Heart right ventricle (tissue), 16 donors: Measurements from ENCODE around the gene ACTN1. TPM values are rescaled to one million over a fixed set of nuclear protein-coding genes. Genes with fewer than 3 reads are reported as not detected.
A peak's percentile ranks its signal among the peaks of the same experiment; 100 is the strongest.

ENCODE experiments used
- ATAC-seq, 8 donors: fragments of 200-7000 bp; cut with Tn5 transposase; one replicate each; pipeline ENCODE4 v1.9.1; 2020; ENCODE audit warnings: mild to moderate bottlenecking in 8 of 8, moderate library complexity in 8 of 8, moderate number of reproducible peaks in 1 of 8
- DNase-seq, 2 donors: peaks; one replicate each; pipeline ENCODE4 v3.0.0-alpha.2; 2020
- H3K27ac ChIP-seq, 10 donors: fragments of 200-600 bp; sonication (generic) in 2 of 10; one replicate each; pipeline versions ENCODE4 v1.5.0 to v1.8.0; 2020 to 2022; ENCODE audit warnings: mild to moderate bottlenecking in 3 of 10
- H3K27me3 ChIP-seq, 7 donors: fragments of 200-600 bp; one replicate each; pipeline ENCODE4 v1.8.0; 2021 to 2022; ENCODE audit warnings: mild to moderate bottlenecking in 2 of 7
- H3K36me3 ChIP-seq, 9 donors: fragments of 200-600 bp; sonication (generic) in 1 of 9; one replicate each; pipeline versions ENCODE4 v1.5.0 to v1.8.0; 2020 to 2022; ENCODE audit warnings: mild to moderate bottlenecking in 2 of 9
- H3K4me1 ChIP-seq, 9 donors: fragments of 200-600 bp; sonication (generic) in 1 of 9; one replicate each; pipeline versions ENCODE4 v1.5.0 to v1.8.0; 2020 to 2022; ENCODE audit warnings: mild to moderate bottlenecking in 4 of 9
- H3K4me3 ChIP-seq, 10 donors: fragments of 200-600 bp; sonication (generic) in 2 of 10; one replicate each; pipeline versions ENCODE4 v1.5.0 to v1.8.0; 2020 to 2022; ENCODE audit warnings: mild to moderate bottlenecking in 7 of 10, moderate library complexity in 2 of 10
- H3K9me3 ChIP-seq, 11 donors: fragments of 200-600 bp in 10 of 11; sonication (generic) in 2 of 11; one replicate each; pipeline versions ENCODE4 v1.5.0 to v1.8.0; 2013 to 2022; ENCODE audit warnings: mild to moderate bottlenecking in 2 of 11, control low read depth in 1 of 11, moderate library complexity in 1 of 11
- CTCF ChIP-seq, 9 donors: fragments of 200-600 bp; sonication (generic) in 2 of 9; IDR thresholded peaks; one replicate each; pipeline versions ENCODE4 v1.5.0 to v1.8.0; 2021 to 2022; ENCODE audit warnings: antibody characterized with exemption in 9 of 9, mild to moderate bottlenecking in 5 of 9, moderate library complexity in 1 of 9
- WGBS, 2 donors: extraction: QIAGEN DNeasy Blood & Tissue Kit; methylation state at CpG; one replicate each; pipeline ENCODE4 v1.1.7; 2013; ENCODE audit warnings: inconsistent platforms in 1 of 2; 5-methylcytosine and 5-hydroxymethylcytosine counted together
- intact Hi-C, 10 donors: fragments of 100-400 bp; cut with DNase I; formaldehyde crosslinking; loops; one replicate each; pipeline versions ENCODE4 v1.11.1 to v1.14.2; 2022
- polyA plus RNA-seq, 2 donors: library from polyadenylated mRNA; stranded (reverse); fragments of 200-250 nt; gene quantifications; one replicate each; pipeline ENCODE4 v1.2.3, GENCODE V29; 2013
- total RNA-seq, 10 donors: library from RNA; stranded (reverse); fragmentation: NEBNext Ultra II Directional in 3 of 10; extraction: Animal tissue kit (Norgen Biotek cat#: 25700) in 3 of 10; gene quantifications; one replicate each; pipeline versions ENCODE4 v1.2.1 to v1.2.4, GENCODE V29; 2021 to 2023
- donor health status: Arrhythmogenic right ventricular cardiomyopathy.
- donor health status: ischemic (EF 13 %, LVEDD 7.1; RV severe dilation, severe dysfunction).
- donor health status: healthy with polysubstance abuse.
- donor health status: DM: no; HTN: yes; CAD: no.
- donor health status: DM: no; HTN: no; CAD: no.
- donor health status: ischemic (EF 25% LVEDD 6.9; RV normal size, moderate dysfunction).
- donor health status: ischemic (EF 25% LVEDD 5.7; RV mildly dilated, moderate dysfunction).
- donor health status: healthy.
- donor health status: DM: yes; HTN: yes; CAD: no.
- donor health status: Ischemic cardiomyopathy.
- donor health status: ischemic (EF 35%, LVEDD 5.7; RV mildly dilated, moderate dysfunction).
- donor health status: nonischemic (EF 11% LVEDD 7.7; RV severe dilation, severe dysfunction).
- donor health status: DM: yes; HTN: yes; CAD: no.
- donor health status: PGD.
- donor health status: ischemic (EF 29% LVEDD 5.4; RV normal size, mild dysfunction).
- donor health status: nonischemic (EF 23%, LVEDD 6.1; RV moderate dilation, normal function).

Gene ACTN1
- total and polyA plus RNA-seq, 12 donors: 67.2 to 235 (median 104) TPM

GRCh38 chr14:68955164-68955850 is 23.8 kb downstream of the ACTN1 start:
- Histone ChIP-seq H3K4me1 (peaks cover 56 to 100% (median 98%) of the 10 kb centered on the region in 9 donors), H3K36me3 (peaks cover 0 to 9% (median 0%) of the 10 kb centered on the region in 9 donors), H3K9me3 (no peaks in the 10 kb centered on the region), H3K27ac (peak overlapping the region in 9 of 10 donors; percentile 14 to 92 (median 51)), H3K27me3 (no peaks in the 10 kb centered on the region), H3K4me3 (no peak overlapping the region)
- intact Hi-C loops: no loop called here
- WGBS, 2 donors: 43 to 46% methylated on average over 10 of the region's 10 CpGs
- DNase-seq (no peak), ATAC-seq (peak in 6 of 8 donors; percentile 2 to 27 (median 16))
- TF ChIP-seq CTCF (IDR thresholded peaks at IDR 0.05): no peak

- Histone ChIP-seq H3K9me3 (no peaks in the 10 kb centered on the region), H3K36me3 (peaks cover 0 to 9% (median 0%) of the 10 kb centered on the region in 9 donors), H3K4me3 (peak overlapping the region in 3 of 10 donors; percentile 6 to 35 (median 29)), H3K27me3 (no peaks in the 10 kb centered on the region), H3K4me1 (peaks cover 70 to 100% (median 98%) of the 10 kb centered on the region in 9 donors), H3K27ac (peak overlapping the region; percentile 46 to 94 (median 86))
- intact Hi-C loops: no loop called here
- DNase-seq: no peak
- 50 to 66% methylated on average over 4 of the region's 4 CpGs for WGBS, 2 donors
- peak in 5 of 8 donors; percentile 0 to 29 (median 4) for ATAC-seq
- TF ChIP-seq CTCF (IDR thresholded peaks at IDR 0.05): no peak
Observed at GRCh38 chr14:68953196-68953555, 25.9 kb downstream of the ACTN1 start.

- peaks cover 69 to 100% (median 98%) of the 10 kb centered on the region in 9 donors for H3K4me1 ChIP-seq
- no peaks in the 10 kb centered on the region for H3K9me3 ChIP-seq
- 15 to 30% methylated on average over 12 of the region's 12 CpGs for WGBS, 2 donors
- peak overlapping the region in 6 of 10 donors; percentile 2 to 35 (median 26) for H3K4me3 ChIP-seq
- intact Hi-C loops: no loop called here
- no peak for TF ChIP-seq CTCF (IDR thresholded peaks at IDR 0.05)
- peak overlapping the region; percentile 46 to 94 (median 86) for H3K27ac ChIP-seq
- peak; percentile 38 to 65 (median 55) for ATAC-seq
- H3K36me3 ChIP-seq: peaks cover 0 to 7% (median 0%) of the 10 kb centered on the region in 9 donors
- H3K27me3 ChIP-seq: no peaks in the 10 kb centered on the region
- peak in 1 of 2 donors; percentile 77 for DNase-seq
Observed at GRCh38 chr14:68952531-68953195, 26.4 kb downstream of the ACTN1 start.

GRCh38 chr14:68951800-68952530 is 27.1 kb downstream of the ACTN1 start:
- 39 to 58% methylated on average over 14 of the region's 14 CpGs for WGBS, 2 donors
- peaks cover 0 to 1% (median 0%) of the 10 kb centered on the region in 9 donors for H3K36me3 ChIP-seq
- ATAC-seq (peak in 7 of 8 donors; percentile 6 to 18 (median 12)), DNase-seq (peak in 1 of 2 donors; percentile 58)
- peaks cover 70 to 100% (median 98%) of the 10 kb centered on the region in 9 donors for H3K4me1 ChIP-seq
- intact Hi-C loops: no loop called here
- no peaks in the 10 kb centered on the region for H3K9me3 ChIP-seq
- no peak for TF ChIP-seq CTCF (IDR thresholded peaks at IDR 0.05)
- H3K27ac ChIP-seq: peak overlapping the region; percentile 46 to 94 (median 86)
- peak overlapping the region in 6 of 10 donors; percentile 1 to 35 (median 18) for H3K4me3 ChIP-seq
- no peaks in the 10 kb centered on the region for H3K27me3 ChIP-seq
